Suppressor macrophage treated with lipopolysaccharide for 1 hour (primary cell): ENCODE data around the gene HABP2.

ENCODE experiments used
- DNase-seq, 3 donors: peaks; one replicate each; pipeline ENCODE4 v3.0.0-alpha.2; 2020 to 2022

Gene HABP2

GRCh38 chr10:113560071-113560470, 7.2 kb downstream of the HABP2 start:
- no peak for DNase-seq

GRCh38 chr10:113561214-113561613, 8.4 kb downstream of the HABP2 start:
- DNase-seq = no peak

DNA sequence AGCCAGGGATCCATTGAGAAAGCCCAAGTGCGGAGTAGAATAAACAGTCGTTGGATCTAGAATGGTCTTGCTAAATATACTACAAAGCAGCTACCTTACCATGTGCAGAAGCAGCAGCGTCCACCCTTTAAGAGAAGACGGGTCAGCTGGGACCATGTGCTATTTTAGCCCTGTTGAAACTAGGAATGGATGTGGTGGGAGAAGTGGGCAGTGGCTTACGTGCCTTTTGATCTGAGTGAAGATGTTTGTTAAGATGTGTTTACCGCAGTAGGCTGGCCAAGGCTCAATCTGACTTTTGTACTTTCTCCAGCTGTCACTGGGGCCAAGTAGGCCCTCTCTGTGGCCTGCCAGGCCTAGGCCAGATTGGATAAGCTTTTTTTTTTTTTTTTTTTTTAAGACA, 9.2 kb downstream of the HABP2 start:
- DNase-seq = no peak

DNA sequence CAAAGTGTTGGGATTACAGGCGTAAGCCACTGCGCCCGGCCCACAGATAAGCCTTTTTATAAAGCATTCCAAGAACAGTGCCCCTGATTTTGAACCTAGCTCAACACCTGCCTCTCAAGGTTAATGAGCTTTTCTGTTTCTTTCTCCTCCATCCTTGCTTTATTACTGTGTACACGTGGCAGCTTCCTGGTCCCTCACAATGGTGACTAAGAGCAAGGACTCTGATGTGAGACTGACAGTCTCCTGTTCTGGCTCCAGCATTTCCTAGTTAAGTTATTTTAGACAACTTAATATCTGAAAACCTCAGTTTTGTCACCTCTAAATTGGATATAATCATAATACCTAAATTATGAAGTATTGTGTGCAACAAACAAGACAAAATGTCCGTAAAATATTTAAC, 9.9 kb downstream of the HABP2 start:
- DNase-seq = no peak

DNA sequence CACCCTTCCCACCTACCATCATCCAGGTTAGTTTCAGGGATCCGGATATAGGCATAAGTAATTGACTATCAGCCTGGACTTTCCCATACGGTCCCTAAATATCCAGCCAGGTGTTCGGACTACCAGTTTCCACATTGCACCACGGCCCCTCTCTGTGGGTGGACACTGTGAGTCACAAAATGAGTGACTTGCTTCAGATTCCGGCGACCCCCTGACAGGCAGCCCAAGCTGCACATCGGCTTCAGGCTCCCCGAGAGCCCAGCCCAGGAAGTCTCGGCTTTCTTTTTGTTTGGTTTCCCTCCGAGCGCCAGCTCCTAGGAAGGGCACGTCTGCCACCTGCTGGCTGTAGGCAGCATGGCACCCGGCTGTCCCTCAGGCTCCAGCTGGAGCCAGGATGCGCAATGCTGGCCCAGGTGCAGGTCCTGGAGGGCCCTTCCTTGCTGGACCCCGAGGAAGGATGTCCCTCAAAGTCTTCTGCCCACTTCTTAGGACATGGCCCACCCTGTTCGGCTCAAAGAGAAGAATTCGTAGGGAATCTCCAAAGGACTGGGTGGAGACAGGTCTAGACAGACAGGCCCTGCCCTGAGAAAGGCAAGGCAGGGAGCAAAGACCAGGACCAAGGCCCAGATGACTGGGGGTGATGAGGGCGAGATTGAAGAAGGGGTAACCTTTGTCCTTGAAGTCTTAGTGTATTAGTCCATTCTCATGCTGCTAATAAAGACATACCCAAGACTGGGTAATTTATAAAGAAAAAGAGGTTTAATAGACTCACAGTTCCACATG, 10.6 kb downstream of the HABP2 start:
- peak; percentile 77 to 89 (median 86) for DNase-seq

- no peak for DNase-seq
These were observed 12.5 kb downstream of the HABP2 start for GRCh38 chr10:113565364-113565763.

DNA sequence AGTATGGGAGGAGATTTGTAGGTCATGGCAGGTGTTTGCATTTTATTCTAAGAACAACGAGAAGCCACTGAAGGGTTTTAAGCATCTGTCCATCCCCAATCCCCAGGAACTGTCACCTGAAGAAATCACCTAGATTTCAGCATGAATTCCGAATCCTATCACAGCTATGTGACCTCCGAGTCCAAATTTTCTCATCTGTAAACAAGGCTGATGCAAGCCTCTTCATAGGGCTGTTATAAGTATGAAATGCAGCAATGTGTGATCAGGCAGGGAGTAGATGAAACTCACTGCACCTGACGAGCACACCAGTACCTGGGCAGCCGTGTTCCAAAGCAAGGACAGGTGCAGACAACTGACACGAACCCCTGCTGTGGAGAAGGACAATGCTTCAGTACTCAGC, 14.0 kb downstream of the HABP2 start:
- DNase-seq = no peak

- no peak for DNase-seq
These were observed 16.7 kb downstream of the HABP2 start for GRCh38 chr10:113569576-113569975.

DNA sequence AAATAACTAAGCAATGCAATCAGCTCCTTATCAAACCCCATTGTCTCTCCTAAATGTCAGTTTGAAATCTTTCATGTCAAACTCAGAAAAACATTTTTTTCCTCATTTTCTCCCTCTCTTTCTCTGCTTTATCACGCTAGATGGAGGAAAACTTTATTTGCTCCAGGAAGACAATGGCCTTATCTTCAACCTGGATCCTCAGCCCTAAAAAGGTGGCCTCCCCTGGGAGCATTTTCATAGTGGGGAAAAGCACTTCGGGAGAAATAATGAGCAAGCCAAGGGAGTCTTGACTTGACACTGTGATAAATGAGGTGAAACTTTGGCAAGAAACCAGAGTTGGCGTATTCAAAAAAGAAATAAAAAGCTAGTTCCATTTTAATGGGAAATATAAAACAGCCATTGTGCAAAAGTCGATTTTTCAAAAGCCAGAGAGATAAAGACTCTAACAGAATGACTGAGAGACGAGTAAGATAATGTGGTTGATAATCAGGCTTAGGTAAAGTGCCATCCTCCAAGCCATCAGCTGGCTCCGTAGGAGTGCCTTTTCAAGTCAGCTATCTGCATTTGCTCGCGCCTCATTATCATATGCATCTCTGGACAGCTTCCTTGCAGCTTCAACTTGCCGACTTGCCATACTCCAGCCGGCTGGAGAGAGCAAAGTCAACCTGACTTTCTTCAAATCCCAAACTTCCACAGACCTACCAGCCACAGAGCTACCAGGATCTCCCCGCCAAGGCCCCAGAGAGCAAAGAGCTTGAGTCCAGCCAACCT, 19.9 kb downstream of the HABP2 start:
- DNase-seq = no peak

GRCh38 chr10:113573368-113573767, 20.5 kb downstream of the HABP2 start:
- DNase-seq = no peak

DNA sequence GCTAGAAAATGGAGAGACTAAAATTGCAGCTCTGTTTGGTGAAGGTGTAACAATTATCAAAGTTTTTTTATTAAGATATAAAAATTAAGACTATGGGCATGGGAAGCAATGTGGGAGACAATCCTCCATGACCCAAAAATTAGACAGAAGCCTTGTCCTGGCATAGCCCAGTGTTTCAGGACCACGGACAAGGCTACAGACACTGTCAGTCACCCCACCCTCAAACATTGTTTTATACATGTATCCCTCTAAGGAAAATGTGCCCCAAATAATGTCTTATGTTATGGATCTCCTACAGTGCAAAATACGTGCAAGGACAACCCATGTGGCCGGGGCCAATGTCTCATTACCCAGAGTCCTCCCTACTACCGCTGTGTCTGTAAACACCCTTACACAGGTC, 24.0 kb downstream of the HABP2 start:
- peak in 2 of 3 donors; percentile 41 to 63 for DNase-seq

DNA sequence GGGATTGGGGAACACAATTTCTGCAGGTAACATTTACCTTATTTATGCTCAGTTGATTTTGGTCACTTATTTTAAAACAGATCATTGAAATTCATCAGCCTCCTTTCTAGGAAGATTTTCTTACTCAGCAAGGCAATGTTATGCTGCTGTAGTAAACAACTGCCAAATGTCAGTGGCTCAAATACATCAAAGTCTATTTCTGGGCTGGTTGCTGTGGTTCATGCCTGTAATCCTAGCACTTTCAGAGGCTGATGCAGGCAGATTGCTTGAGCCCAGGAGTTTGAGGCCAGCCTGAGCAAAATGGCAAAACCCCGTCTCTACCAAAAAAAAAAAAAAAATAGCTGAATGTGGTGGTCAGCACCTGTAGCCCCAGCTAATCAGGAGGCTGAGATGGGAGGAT, 25.9 kb downstream of the HABP2 start:
- DNase-seq = no peak

GRCh38 chr10:113581092-113581491, 28.2 kb downstream of the HABP2 start:
- DNase-seq = no peak

DNA sequence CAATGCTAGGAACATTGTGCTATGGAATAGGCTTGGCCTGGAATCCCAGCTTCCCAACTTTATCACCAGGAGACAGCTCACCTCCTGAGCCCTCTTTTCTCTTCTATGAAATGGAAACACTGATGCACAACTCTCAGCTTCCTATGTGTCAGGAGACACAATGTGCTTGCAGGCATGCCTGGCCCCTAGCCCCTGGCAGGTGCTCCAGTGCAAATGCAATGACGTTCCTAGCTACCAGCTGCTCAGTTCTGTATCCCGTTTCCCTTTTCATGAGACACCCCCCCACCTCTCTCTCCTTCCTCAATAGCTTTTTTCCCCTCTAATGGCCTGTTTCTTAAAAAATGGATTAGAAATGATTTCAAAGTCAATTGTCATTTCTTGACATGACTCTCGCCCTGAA, 30.7 kb downstream of the HABP2 start:
- no peak for DNase-seq

GRCh38 chr10:113585949-113586348, 33.1 kb downstream of the HABP2 start:
- peak; percentile 15 to 26 (median 21) for DNase-seq

GRCh38 chr10:113589201-113589770, 36.4 kb downstream of the HABP2 start:
- no peak for DNase-seq

DNA sequence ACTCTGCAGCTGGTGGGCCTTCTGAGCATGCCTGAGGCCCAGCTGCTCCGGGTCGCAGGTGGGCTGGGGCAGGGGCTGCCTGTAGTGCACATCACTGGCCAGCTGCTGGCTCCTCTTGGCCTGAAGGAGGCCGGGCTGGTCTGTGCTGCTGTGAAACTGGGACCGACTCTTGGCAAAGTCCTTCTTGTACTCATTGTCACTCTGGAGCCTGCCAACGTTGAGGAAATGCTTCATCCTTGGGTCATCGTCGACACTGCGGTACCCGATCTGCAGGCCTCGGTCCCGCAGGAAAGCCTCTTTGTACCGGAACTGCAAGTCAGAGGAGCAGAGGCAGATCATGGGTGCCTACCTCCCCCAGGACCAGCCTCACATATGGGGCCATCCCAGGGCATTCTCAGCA, 37.7 kb downstream of the HABP2 start:
- DNase-seq = no peak

GRCh38 chr10:113592380-113592779, 39.5 kb downstream of the HABP2 start:
- no peak for DNase-seq

- DNase-seq = no peak
These were observed 41.8 kb downstream of the HABP2 start for GRCh38 chr10:113594652-113595051.

- DNase-seq = no peak
These were observed 47.7 kb downstream of the HABP2 start for GRCh38 chr10:113600569-113600968.

DNA sequence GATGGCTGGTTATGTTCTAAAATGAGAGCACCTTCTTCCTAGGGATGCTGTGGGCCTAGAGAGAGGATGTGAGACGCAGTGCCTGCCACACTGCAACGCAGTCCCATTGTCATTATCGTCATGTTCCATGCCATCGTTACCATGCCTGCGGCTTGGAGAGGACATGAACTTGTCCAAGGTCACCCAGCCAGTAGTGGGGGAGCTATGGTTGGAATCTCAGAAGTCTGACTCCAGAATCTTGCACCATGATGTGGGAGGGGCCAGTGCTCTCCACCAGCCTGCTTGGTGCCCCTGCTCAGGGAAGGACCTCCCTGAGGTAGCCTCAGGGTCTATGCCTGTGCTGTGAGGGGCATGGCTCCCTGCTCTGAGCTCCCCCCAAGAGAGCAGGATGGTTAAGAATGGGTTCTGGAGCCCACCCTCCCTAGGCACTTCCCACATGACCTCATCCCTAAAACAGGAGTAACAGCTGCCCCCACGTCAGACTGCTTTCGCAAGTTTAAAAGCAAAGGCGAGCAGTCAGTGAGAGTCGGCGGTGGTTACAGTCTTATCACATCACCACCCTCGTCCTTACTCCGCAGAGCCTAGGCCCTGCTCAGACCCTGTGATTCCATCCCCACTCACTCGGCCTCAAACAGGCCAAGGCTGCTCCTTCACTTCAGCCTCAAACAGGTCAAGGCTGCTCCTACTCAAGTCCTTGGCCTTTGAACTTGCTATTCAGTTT, 50.4 kb downstream of the HABP2 start:
- no peak for DNase-seq

GRCh38 chr10:113604572-113604971, 51.7 kb downstream of the HABP2 start:
- no peak for DNase-seq

GRCh38 chr10:113605268-113605978, 52.6 kb downstream of the HABP2 start:
- DNase-seq = no peak
